Measurements from ENCODE around the gene CRY2. TPM values are rescaled to one million over a fixed set of nuclear protein-coding genes. Genes with fewer than 3 reads are reported as not detected.

Gene CRY2
- total RNA-seq, 1 donor from 2014 or later: 23.8 TPM

DNA sequence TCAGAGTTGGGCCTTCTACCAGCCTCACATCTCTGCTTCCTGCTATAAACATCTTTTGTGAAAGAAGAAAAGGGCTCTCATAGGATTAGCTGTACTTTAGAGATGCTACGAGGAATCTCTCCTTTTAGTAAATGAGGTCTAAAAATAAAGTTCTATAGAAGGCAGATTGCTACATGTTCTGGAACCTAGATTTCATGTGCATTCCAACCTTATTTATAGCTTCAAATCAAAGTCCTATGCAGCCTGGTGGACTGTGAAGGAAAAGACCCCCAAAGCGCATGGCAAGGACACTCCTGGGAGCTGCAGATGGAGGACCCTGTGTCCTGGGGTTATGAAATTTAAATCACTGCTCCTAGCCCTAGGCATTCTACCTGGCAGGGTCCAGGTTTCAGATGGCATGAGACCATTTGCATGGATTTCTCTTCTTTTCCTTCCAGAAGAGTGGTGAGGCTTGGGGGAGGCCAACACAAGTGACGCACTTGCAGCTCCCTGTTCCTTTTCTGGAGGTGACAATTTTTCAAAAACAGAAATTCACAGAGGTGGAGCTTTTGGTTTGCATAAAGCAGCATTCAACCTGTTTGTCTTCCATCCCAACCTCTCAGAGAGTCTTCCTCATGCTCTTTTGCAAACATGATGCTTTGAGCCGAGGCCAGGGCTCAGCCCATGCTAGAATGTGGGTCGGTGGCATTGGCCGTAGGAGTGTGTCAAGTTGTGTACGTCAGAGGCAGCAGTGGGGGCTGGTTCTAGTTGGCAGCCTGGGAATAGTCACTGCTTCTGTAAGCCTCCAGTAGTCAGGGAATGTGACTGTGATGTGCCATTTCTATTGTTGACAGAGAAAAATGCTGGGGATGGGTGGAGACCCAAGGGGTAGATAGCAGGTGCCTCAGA, 6.3 kb downstream of the CRY2 start:
- Mint-ChIP-seq H3K27ac (ENCODE audit: unreplicated experiment) (no peak overlapping the region), H3K27me3 (ENCODE audit: low read depth) (no peaks in the 10 kb centered on the region), H3K4me3 (no peak overlapping the region), H3K9me3 (no peaks in the 10 kb centered on the region), H3K36me3 (ENCODE audit: low read depth) (no peaks in the 10 kb centered on the region), H3K4me1 (peaks cover 8% of the 10 kb centered on the region)
- TF ChIP-seq, protein P1, sequence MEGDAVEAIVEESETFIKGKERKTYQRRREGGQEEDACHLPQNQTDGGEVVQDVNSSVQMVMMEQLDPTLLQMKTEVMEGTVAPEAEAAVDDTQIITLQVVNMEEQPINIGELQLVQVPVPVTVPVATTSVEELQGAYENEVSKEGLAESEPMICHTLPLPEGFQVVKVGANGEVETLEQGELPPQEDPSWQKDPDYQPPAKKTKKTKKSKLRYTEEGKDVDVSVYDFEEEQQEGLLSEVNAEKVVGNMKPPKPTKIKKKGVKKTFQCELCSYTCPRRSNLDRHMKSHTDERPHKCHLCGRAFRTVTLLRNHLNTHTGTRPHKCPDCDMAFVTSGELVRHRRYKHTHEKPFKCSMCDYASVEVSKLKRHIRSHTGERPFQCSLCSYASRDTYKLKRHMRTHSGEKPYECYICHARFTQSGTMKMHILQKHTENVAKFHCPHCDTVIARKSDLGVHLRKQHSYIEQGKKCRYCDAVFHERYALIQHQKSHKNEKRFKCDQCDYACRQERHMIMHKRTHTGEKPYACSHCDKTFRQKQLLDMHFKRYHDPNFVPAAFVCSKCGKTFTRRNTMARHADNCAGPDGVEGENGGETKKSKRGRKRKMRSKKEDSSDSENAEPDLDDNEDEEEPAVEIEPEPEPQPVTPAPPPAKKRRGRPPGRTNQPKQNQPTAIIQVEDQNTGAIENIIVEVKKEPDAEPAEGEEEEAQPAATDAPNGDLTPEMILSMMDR (conservative IDR thresholded peaks at IDR 0.05): no peak
- DNase-seq (ENCODE audit: low read depth, low spot score): no peak

DNA sequence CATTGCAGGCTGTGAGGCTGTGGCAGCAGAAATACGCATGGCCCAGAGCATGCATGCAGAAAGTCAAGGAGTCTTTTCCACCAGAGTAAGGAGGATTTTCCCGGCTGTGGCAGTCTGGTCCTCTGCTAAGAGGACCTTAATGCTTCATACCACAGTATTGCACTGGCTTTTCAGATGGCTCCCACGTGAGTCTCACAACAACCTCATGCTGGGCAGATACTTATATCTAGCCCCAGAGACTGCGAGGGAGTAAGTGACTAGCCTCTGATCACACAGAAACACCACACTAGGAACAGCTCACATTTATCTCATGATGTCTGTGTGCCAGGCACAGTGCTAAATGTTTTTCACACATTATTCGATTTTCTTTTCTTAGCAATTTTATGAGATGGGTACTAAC, 8.0 kb downstream of the CRY2 start:
- H3K27me3 Mint-ChIP-seq (ENCODE audit: low read depth): no peaks in the 10 kb centered on the region
- H3K27ac Mint-ChIP-seq (ENCODE audit: unreplicated experiment): no peak overlapping the region
- no peak overlapping the region for H3K4me3 Mint-ChIP-seq
- TF ChIP-seq, protein P1 (conservative IDR thresholded peaks at IDR 0.05): no peak
- H3K36me3 Mint-ChIP-seq (ENCODE audit: low read depth): no peaks in the 10 kb centered on the region
- no peaks in the 10 kb centered on the region for H3K4me1 Mint-ChIP-seq
- no peak for DNase-seq (ENCODE audit: low read depth, low spot score)
- H3K9me3 Mint-ChIP-seq: no peaks in the 10 kb centered on the region

DNA sequence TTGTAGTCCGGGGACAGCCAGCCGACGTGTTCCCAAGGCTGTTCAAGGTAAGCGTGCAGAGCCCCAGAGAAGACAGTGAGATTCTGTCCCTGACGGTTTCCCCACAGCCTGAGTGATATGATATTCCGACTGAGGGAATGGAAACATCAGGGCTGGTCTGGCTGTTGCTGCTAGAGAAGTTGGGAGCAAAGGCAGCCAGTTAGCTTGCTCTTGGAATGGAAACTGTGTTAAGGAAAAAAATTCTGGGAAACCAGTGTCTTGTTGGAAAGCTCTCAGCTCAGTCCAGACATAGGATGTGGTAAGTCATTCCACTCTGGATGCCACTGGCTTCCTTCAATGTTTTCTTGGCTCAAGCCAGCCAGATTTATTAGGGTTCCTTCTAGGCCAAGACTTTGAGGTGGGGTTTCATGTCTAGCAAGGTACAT, 8.8 kb downstream of the CRY2 start:
- no peaks in the 10 kb centered on the region for H3K36me3 Mint-ChIP-seq (ENCODE audit: low read depth)
- TF ChIP-seq, protein P1 (conservative IDR thresholded peaks at IDR 0.05): no peak
- DNase-seq (ENCODE audit: low read depth, low spot score): no peak
- no peak overlapping the region for H3K4me3 Mint-ChIP-seq
- no peak overlapping the region for H3K27ac Mint-ChIP-seq (ENCODE audit: unreplicated experiment)
- no peaks in the 10 kb centered on the region for H3K9me3 Mint-ChIP-seq
- no peaks in the 10 kb centered on the region for H3K27me3 Mint-ChIP-seq (ENCODE audit: low read depth)
- no peaks in the 10 kb centered on the region for H3K4me1 Mint-ChIP-seq

DNA sequence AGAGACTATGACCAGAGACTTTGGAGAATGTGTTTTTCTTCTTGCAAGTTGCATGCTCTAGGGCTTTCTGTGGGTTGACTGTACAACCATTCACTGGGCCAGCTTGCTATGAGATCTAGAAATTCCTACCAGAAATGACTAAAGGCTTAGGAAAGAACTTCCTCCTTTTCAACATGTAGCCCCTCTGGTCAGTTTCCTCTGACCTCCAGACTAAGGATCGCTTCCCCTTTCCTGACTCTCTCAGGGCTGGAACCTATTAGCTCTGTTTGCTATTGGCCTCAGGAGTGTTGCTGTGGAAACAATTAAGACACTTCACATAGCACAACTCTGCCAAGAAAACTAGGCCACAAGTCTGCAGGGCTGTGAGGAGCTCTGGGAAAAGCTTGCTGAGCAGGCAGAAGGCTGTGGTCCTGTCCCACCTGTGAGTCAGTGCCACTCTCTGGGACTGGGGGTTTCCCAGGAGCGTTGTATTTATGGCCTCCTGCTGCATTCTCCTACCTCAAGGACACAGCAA, 10.7 kb downstream of the CRY2 start:
- Mint-ChIP-seq H3K9me3 (no peaks in the 10 kb centered on the region), H3K27ac (ENCODE audit: unreplicated experiment) (no peak overlapping the region), H3K36me3 (ENCODE audit: low read depth) (no peaks in the 10 kb centered on the region), H3K4me3 (no peak overlapping the region), H3K4me1 (no peaks in the 10 kb centered on the region), H3K27me3 (ENCODE audit: low read depth) (no peaks in the 10 kb centered on the region)
- DNase-seq (ENCODE audit: low read depth, low spot score): no peak
- TF ChIP-seq, protein P1 (conservative IDR thresholded peaks at IDR 0.05): no peak

DNA sequence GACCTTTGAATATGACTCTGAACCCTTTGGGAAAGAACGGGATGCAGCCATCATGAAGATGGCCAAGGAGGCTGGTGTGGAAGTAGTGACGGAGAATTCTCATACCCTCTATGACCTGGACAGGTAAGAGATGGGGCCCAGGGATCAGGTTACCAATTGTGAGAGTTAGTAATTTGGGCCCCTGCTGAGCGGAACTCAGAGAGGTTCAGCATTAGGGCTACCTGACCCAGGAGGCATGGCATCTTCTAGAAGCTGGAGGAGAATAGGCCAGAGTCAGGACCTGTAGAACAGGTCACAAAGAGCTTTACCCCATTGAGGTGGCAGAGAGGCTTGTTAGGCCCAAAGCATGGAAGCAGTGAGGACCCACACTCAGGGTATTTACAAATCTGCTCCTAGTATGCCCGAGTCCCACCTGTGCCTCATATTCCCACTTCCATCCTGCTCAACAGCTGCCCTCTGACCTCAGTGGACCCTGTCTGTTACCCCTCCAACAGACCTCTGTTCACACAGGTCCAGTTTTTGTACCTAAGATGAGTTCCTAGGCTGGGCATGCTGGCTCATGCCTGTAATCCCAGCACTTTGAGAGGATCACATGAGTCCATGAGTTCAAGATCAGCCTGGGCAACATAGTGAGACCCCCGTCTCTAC, 11.6 kb downstream of the CRY2 start:
- Mint-ChIP-seq H3K36me3 (ENCODE audit: low read depth) (no peaks in the 10 kb centered on the region), H3K27ac (ENCODE audit: unreplicated experiment) (no peak overlapping the region), H3K4me1 (no peaks in the 10 kb centered on the region), H3K4me3 (no peak overlapping the region), H3K9me3 (no peaks in the 10 kb centered on the region), H3K27me3 (ENCODE audit: low read depth) (no peaks in the 10 kb centered on the region)
- TF ChIP-seq, protein P1 (conservative IDR thresholded peaks at IDR 0.05): no peak
- DNase-seq (ENCODE audit: low read depth, low spot score): no peak

Data from neural crest cell (in vitro differentiated cells).